Measurements from ENCODE around the gene HIPK2.

DNA sequence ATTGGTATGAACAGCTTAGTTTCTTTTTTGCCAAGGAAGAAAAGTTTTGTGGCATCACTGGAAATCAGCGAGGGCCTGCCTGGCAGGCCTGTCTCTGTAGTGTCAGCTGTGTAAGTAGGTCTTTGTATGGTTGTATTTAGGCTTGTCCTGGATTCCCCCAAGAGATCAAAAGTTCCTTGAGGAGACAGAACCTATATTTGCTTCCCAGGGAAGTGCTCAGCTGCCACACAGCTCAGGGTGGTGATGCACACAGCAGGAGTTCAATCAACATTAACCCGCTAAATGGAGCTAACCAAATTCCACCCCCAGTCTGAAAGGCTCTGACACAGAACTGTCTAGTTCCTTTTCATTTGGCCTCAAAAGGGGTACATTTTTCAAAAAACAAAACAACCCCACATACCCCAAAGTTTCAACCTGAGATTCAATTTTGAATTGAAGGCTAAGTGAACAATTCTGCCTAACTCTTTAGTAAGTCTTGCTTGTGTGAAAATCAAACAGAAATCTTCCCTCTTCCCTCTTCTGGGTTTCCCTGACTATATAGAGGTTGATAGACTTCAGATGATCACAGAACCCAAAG, 129.9 kb downstream of the HIPK2 start:
- TF ChIP-seq, protein P1, sequence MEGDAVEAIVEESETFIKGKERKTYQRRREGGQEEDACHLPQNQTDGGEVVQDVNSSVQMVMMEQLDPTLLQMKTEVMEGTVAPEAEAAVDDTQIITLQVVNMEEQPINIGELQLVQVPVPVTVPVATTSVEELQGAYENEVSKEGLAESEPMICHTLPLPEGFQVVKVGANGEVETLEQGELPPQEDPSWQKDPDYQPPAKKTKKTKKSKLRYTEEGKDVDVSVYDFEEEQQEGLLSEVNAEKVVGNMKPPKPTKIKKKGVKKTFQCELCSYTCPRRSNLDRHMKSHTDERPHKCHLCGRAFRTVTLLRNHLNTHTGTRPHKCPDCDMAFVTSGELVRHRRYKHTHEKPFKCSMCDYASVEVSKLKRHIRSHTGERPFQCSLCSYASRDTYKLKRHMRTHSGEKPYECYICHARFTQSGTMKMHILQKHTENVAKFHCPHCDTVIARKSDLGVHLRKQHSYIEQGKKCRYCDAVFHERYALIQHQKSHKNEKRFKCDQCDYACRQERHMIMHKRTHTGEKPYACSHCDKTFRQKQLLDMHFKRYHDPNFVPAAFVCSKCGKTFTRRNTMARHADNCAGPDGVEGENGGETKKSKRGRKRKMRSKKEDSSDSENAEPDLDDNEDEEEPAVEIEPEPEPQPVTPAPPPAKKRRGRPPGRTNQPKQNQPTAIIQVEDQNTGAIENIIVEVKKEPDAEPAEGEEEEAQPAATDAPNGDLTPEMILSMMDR (IDR thresholded peaks at IDR 0.05; ENCODE audit: low read depth, low read length), result no peak
- TF ChIP-seq POLR2A (IDR thresholded peaks at IDR 0.05; ENCODE audit: extremely low read depth, insufficient read length), result no peak
- TF ChIP-seq, protein P2, sequence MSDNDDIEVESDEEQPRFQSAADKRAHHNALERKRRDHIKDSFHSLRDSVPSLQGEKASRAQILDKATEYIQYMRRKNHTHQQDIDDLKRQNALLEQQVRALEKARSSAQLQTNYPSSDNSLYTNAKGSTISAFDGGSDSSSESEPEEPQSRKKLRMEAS (IDR thresholded peaks at IDR 0.05; ENCODE audit: low read depth, low read length), result no peak
- no peak for TF ChIP-seq MYC (IDR thresholded peaks at IDR 0.05; ENCODE audit: low read depth, low read length)

Measured in NB4 (cell line).